ENCODE results near the gene SGCD.

GRCh38 chr5:156326718-156327259 lies at the start of gene SGCD:
- TF ChIP-seq CTCF (IDR thresholded peaks at IDR 0.05) (no peak), EP300 (IDR thresholded peaks at IDR 0.05; ENCODE audit: low read depth) (no peak), POLR2A (IDR thresholded peaks at IDR 0.05) (no peak)

Measured in transverse colon (tissue), 3 donors.